Endothelial cell of umbilical vein (primary cell): ENCODE data around the gene NFIL3.

Experiments used
- POLR2AphosphoS5 ChIP-seq: IDR thresholded peaks from 2 replicates; pipeline ENCODE4 v1.6.1; 2012; ENCODE audit warnings: low read depth, mild to moderate bottlenecking, control low read depth, low read length, moderate library complexity; ENCODE audit not compliant: insufficient read depth
- TF ChIP-seq, protein P1 (sequence below), 2 donors: IDR thresholded peaks; 1 replicate in 1 of 2; 2 replicates in 1 of 2; pipeline ENCODE4 v1.5.1; 2011; ENCODE audit warnings: low read length in 2 of 2, mild to moderate bottlenecking in 2 of 2, moderate library complexity in 2 of 2, control low read depth in 1 of 2, inconsistent platforms in 1 of 2, low read depth in 1 of 2; ENCODE audit not compliant: insufficient read depth in 1 of 2; ENCODE audit errors: extremely low read depth in 1 of 2

DNA sequence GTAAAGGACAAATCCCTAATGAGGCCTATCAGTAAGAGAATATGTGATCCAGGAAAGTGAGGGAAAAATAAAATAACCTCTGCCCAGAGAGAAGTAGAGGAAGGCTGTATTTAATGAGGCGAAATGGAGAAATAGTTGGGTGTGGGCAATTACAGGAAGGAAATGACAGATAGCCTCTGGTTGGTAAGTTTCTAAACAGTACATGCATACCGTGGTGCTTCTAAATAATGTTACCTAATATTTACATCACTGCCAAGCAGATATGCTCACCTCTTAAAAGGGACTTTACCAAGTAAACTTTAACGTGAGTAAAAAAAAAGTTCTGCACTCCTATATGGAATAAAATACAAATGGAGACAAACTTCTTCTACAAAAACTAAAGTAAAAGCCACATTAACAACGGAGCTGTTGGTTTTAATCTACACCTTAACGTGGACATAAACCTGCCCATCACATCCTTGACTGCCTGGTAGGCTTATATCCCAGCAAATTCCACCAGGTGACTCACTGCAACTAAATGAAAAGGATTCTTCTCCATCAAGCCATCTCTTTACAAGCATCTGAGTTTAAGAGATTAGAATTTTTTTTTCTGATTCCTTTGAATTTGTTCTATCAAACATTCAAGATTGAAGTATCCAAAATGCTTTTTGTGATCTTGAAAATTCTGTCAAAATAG, 12.4 kb downstream of the NFIL3 start:
- TF ChIP-seq, protein P1, sequence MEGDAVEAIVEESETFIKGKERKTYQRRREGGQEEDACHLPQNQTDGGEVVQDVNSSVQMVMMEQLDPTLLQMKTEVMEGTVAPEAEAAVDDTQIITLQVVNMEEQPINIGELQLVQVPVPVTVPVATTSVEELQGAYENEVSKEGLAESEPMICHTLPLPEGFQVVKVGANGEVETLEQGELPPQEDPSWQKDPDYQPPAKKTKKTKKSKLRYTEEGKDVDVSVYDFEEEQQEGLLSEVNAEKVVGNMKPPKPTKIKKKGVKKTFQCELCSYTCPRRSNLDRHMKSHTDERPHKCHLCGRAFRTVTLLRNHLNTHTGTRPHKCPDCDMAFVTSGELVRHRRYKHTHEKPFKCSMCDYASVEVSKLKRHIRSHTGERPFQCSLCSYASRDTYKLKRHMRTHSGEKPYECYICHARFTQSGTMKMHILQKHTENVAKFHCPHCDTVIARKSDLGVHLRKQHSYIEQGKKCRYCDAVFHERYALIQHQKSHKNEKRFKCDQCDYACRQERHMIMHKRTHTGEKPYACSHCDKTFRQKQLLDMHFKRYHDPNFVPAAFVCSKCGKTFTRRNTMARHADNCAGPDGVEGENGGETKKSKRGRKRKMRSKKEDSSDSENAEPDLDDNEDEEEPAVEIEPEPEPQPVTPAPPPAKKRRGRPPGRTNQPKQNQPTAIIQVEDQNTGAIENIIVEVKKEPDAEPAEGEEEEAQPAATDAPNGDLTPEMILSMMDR (IDR thresholded peaks at IDR 0.05; ENCODE audit: extremely low read depth in 1 of 2, insufficient read depth in 1 of 2, low read depth in 1 of 2, low read length in 2 of 2) = no peak
- TF ChIP-seq POLR2AphosphoS5 = no peak
